ENCODE data around the gene SPIN4.
"Not testable (repeated sequence)": the region's sequence is repeated elsewhere in the genome, so short reads cannot be mapped to it uniquely, and the experiment has no call there.

SPIN4 gene

DNA sequence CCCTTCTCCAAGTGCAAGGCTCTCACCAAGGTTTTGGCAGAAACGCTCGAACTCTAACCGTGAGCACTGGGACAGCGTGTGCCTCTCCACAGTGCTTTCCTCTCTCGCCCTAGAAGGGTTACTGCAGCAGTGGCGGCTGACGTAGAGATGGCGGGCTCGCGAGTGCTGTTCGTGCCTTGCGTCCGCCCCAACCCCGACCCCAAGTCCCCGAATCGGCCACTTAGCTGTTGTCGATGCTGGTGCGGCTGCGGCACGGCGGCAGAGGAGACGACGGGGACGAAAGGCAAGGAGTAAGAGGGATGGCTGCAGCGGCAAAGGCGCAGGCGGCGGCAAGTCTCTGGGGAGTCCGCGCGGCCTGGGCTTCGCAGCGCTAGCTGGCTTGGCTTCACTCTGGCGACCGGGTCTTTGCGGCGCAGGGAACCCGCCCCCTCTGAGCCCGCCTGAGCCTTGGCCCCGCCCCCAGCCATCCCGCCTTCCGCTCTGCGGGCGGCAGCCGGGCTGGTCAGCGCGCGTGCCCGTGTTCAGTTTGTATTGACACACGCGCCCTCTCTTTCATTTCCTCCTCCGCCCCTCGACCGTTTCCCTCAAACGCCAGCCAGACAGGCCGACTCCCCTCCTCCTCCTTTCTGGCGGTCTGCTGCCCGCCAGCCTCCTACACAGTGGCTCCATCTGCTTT is at the start of gene SPIN4:
TSS of gene SPIN4 (minus strand) at position 392 of the 676 bp plus-strand sequence. CDS start 513 bp downstream, outside the sequence.
- DNase-seq (ENCODE audit: low read depth), result peak; percentile 65

DNA sequence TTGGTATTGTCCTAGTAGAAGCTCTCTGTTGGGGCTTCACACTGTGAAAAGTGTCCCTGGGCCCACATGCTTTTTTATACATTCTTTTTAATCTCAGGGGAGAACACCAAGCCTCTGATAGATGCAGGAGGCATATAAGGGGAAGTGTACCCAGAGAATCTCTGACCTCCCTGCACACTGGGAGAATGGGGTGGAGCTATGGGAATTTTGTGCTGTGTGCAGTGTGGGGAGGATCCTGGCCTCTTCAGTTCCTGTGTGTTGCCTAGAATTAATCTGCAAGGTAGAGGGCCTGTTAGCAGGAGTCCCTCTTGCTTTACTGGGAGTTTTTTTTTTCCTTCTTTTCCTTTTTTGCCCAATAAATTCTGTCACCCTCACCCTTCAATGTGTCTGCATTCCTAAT is 49.2 kb upstream of the SPIN4 start:
- no peak for DNase-seq (ENCODE audit: low read depth)

DNA sequence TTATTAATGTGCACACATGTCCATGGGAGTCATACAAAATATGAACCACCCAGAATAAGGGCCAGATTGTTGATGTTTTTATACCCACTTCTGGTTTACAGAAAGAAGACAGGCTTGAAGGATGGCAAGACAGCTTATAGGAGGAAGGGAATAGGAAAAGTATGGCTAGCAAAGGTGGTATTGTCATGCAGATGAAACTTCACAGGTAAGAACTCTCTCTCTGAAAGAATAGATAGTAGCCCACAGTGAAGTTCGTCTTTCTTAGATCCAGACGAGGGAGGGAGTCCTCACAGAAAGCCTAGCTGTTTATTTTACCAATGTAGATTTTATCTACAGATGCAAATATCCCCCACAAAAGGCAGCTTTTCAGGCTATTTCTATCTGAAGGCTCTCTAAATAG is 43.7 kb upstream of the SPIN4 start:
- no peak for DNase-seq (ENCODE audit: low read depth)

DNA sequence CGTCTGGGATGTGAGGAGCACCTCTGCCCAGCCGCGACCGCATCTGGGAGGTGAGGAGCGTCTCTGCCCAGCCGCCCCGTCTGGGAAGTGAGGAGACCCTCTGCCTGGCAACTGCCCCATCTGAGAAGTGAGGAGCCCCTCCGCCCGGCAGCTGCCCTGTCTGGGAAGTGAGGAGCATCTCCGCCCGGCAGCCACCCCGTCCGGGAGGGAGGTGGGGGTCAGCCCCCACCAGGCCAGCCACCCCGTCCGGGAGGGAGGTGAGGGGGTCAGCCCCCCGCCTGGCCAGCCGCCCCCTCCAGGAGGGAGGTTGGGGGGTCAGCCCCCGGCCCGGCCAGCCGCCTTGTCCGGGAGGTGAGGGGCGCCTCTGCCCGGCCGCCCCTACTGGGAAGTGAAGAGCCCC is 42.0 kb upstream of the SPIN4 start:
- not testable (repeated sequence) for DNase-seq (ENCODE audit: low read depth)

DNA sequence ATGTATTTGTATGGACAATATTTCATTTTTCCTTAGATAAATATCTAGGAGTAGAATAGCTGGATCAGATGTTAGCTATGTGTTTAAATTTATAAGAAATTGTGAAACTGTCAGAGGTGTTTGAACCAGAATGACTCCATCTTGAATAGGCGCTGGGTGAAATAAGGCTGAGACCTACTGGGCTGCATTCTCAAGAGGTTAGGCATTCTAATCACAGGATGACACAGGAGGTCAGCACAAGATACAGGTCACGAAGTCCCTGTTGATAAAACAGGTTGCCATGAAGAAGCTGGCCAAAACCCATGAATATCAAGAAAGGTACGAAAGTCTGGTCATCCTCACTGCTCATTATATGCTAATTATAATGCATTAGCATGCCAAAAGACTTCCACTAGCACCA is 36.3 kb upstream of the SPIN4 start:
- DNase-seq (ENCODE audit: low read depth), result no peak

DNA sequence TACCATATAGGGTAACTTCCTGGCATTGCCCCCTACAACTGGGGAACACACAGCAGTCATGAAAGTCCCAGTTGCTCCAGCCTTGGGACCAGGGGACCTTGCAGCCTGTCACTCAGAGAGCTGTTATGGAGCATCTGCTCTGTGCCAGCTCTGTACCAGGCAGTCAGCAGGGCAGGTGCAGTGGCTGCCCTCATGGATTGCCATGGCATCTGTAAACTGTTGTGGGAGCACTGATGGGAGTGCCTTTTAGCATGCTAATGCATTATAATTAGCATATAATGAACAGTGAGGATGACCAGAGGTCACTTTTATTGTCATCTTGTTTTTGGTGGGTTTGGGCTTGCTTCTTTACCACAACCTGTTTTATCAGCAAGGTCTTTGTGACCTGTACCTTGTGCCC is 33.1 kb upstream of the SPIN4 start:
- DNase-seq (ENCODE audit: low read depth), result not testable (repeated sequence)

DNA sequence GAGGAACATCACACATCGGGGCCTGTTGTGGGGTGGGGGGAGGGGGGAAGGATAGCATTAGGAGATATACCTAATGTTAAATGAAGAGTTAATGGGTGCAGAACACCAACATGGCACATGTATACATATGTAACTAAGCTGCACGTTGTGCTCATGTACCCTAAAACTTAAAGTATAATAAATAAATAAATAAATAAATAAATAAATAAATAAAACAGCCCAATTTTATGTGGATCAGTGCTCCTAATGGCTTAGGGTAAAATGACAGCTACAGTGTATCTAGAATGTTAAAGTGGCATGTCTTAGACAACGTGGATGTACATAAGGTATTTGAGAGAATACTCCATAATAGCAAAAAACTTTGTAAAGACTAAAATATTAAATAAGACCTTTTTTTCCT is 21.9 kb upstream of the SPIN4 start:
- not testable (repeated sequence) for DNase-seq (ENCODE audit: low read depth)

DNA sequence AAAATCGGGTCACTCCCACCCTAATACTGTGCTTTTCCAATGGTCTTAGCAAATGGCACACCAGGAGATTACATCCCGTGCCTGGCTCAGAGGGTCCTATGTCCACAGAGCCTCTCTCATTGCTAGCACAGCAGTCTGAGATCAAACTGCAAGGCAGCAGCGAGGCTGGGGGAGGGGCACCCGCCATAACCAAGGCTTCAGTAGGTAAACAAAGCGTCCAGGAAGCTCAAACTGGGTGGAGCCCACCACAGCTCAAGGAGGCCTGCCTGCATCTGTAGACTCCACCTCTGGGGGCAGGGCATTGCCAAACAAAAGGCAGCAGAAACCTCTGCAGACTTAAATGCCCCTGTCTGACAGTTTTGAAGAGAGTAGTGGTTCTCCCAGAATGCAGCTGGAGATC is 16.6 kb upstream of the SPIN4 start:
- not testable (repeated sequence) for DNase-seq (ENCODE audit: low read depth)

DNA sequence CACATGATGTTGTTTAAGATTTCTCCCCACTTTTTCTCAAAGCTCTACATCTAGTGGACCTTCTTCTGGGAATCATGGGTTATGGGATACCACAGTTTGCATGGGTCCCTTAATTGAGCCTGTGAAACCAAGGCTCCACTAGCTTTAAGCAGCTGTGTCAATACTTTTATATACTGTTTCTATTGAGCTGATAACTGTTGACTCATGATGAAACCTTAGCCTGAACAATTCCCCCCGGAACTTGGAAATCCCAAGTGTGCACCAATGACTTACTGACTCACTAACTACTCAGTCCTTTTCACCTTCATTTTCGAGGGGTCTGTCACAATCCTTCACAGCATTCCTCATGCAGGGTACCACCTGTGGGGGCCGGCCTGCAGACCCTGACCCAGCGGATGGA is 12.7 kb upstream of the SPIN4 start:
- DNase-seq (ENCODE audit: low read depth), result no peak

DNA sequence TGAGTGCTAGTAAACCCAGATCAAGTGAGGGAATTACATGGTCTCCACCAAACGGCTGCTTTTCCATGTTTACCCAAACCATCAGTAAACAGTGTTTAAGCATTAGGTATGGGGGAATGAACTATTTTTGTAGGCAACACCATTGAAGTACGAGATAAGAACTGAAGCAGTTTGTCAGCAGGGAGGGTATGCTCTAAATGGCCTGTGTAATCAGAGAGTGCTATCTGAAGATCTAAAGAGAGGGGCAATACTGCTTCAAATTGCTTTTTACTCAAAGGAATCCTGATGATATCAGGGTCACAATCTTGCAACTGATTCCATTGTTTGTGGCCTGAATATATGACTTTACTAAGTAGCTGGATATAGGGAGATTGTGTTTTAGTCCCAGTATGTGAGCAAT is 10.4 kb upstream of the SPIN4 start:
- DNase-seq (ENCODE audit: low read depth), result no peak

DNA sequence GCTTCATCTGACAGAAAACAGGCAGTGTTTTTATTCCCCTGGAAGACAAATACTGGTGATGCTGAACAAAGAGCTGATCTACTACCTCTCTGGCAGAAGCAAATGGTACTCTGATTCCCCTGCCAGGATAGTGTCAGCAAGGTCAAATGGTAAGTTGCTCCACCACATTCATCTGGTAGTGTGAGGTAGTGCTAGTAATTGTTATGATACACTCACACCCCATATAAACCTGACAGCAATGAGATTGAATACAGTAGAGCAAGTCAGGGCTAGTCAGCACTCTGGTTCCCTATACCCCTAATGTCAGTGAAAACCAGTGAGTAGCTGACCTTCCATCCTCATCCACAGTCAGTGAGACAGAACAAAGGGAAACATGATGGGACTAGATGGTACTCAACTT is 3.4 kb upstream of the SPIN4 start:
- DNase-seq (ENCODE audit: low read depth), result no peak

DNA sequence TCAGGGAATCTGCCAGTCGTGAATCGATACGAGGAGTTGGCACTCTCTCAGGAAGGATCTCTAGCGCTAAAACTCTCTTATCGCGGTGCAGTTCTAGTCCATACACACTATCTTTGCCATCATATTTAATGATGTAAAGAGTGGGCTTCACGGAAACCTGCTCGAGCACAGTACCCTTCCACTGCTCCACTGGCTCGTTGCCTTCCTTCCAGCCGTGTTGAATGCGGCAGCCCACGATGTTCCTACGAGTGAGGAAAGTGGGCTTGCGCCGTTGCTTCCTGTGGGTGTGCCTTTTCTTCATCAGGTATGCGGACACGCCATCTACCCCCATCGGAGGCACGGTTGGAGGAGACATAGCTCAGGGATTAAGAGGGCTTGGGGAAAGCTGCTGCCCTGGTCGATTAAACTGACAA is 661 bp downstream of the SPIN4 start:
- DNase-seq (ENCODE audit: low read depth), result no peak

DNA sequence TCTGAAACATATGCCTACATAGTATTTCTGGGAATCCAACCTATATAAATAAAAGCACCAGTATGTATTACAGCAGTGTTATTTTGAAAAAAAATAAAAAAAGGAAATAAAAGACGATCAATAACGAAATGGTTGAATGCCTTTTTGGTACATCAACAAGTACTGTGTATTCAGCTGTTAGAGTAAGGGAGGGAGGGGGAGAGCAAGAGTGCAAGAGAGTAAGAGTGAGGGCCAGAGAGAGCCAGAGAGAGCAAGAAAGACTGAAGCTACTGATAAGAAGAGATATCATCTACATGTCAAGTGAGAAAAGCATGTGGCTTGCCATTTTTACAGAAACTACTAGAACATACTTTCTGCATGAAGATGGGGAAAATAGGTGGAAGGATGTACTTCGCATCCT is 1.8 kb downstream of the SPIN4 start:
- no peak for DNase-seq (ENCODE audit: low read depth)

DNA sequence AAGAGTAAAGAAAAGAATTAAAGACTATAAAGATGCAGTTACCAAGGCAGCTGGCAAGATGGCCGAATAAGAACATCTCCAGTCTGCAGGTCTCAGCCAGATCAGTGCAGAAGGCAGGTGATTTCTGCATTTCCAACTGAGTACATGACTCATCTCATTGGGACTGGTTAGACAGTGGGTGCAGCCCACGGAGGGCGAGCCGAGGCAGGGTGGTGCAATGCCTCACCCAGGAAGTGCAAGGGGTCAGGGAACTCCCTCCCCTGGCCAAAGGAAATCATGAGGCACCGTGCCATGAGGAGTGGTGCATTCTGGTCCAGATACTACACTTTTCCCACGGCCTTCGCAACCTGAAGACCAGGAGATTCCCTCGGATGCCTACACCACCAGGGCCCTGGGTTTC is 20.5 kb downstream of the SPIN4 start:
- no peak for DNase-seq (ENCODE audit: low read depth)

DNA sequence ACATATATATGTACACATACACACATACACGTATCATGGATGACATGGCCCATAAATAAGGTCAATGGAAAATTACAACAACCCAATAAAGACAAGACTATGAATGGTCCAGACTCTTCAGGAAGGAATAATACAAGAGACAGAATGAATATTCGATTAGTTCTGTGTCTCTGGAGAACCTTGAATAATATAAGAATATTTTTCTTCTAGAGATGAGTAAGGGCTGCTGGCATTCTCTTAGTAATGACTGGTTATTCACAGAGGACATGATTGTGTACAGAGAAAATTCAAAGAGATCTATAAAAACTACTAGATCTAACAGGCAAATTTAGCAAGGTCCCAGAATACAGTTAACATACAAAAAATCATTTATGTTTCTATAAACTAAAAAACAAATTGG is 23.3 kb downstream of the SPIN4 start:
- DNase-seq (ENCODE audit: low read depth), result peak; percentile 26

DNA sequence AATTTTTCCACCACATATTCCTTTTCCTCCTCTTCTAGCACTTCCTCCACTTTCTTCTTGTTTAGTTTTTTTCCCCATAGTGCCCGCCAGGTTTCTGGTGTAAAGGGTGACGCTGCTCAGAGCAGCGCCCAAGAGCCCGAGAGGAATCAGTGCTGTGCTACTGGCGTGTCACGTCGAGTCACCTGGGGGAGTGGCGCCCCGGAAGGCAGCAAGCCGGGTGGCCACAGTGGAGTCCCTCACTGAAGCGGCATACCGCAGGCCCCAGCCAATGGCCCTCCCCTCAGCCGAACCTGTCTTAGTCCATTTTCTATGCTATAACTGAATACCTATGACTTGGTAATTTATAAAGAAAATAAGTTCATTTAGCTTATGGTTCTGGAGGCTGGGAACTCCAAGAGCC is 51.5 kb downstream of the SPIN4 start:
- DNase-seq (ENCODE audit: low read depth), result no peak
